Body of pancreas (tissue), 4 donors: Measurements from ENCODE around the gene EML6.

ENCODE experiments used
- POLR2A ChIP-seq, 3 donors: fragments of 450-650 bp; IDR thresholded peaks; one replicate each; pipeline ENCODE4 v1.6.1; 2016; ENCODE audit warnings: antibody characterized with exemption in 3 of 3, mild to moderate bottlenecking in 2 of 3
- TF ChIP-seq, protein P1 (sequence below), 7 experiments: fragments of 450-650 bp in 4 of 7; fragments of 200-600 bp in 3 of 7; sonication (generic) in 3 of 7; IDR thresholded peaks; one replicate each; pipeline ENCODE4 v1.5.1; 2016 to 2019; ENCODE audit warnings: antibody characterized with exemption in 7 of 7

DNA sequence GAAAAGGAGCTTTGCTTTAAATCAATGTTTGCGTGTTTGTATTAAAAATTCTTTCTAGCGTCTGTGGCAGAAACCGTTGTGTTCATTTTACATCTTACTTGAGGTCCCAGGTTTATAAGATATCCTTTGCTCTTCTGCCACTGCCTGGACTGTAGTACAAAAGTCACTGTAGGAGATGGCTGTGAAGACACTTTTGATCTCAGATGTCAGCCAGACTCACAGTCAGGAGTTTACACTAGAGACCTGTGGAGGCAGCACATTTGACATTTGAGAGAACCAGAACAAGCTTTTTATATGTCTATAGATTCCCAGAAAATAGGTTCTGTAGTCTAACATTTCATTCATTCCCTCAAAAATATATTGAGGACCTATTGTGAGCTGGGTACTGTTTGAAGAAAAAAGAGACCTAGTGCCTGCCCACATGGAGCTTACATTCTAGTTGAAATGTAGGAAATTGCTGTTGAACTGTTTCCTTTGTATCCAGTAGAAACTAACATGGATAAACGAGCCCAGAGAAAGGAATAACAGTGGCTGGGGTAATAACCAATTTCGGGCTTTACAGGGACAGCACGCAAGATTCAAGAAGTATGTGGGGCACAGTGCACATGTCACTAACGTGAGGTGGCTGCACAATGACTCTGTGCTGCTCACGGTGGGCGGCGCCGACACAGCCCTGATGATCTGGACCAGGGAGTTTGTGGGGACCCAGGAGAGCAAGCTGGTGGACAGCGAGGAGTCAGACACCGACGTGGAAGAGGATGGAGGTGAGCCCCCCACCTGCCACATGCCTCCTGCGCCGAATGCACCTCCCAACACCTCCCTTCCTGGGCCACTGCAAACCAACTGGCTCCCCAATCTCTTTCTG, 204.5 kb downstream of the EML6 start:
- TF ChIP-seq, protein P1, sequence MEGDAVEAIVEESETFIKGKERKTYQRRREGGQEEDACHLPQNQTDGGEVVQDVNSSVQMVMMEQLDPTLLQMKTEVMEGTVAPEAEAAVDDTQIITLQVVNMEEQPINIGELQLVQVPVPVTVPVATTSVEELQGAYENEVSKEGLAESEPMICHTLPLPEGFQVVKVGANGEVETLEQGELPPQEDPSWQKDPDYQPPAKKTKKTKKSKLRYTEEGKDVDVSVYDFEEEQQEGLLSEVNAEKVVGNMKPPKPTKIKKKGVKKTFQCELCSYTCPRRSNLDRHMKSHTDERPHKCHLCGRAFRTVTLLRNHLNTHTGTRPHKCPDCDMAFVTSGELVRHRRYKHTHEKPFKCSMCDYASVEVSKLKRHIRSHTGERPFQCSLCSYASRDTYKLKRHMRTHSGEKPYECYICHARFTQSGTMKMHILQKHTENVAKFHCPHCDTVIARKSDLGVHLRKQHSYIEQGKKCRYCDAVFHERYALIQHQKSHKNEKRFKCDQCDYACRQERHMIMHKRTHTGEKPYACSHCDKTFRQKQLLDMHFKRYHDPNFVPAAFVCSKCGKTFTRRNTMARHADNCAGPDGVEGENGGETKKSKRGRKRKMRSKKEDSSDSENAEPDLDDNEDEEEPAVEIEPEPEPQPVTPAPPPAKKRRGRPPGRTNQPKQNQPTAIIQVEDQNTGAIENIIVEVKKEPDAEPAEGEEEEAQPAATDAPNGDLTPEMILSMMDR (IDR thresholded peaks at IDR 0.05), result no peak
- no peak for TF ChIP-seq POLR2A (IDR thresholded peaks at IDR 0.05)
